ENCODE results near the gene PRPH2.

The PRPH2 gene

DNA sequence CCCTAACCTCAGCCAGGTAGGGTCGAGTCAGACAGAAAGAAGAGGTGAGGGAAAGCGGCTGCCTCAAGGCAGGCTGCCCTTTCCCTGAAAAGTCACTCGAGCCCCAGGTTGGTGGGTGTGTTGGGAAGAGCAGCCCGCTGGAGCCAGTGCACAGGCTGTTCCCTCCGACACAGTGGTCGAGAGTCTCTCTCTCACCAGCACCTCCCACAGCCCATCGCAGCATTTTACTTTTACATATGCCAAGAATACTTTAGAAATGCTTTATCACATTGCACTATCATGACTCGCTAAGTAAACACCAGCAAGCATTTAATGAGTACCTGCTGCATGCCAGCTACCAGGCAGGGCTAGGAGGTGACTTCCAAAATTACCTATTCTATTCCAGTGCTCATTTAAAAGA, 1.7 kb downstream of the PRPH2 start:
- Histone ChIP-seq H3K36me3 (ENCODE audit: control insufficient read depth in 1 of 2, insufficient read depth in 2 of 2, low read length in 2 of 2) (no peaks in the 10 kb centered on the region), H3K9me3 (ENCODE audit: control insufficient read depth in 1 of 2, low read length in 2 of 2) (no peaks in the 10 kb centered on the region), H3K27ac (ENCODE audit: low read depth, low read length) (no peak overlapping the region), H3K9ac (ENCODE audit: low read depth in 1 of 2, low read length in 2 of 2) (no peak overlapping the region), H3K4me3 (ENCODE audit: low read depth in 1 of 2, low read length in 2 of 2) (no peak overlapping the region), H3K4me1 (ENCODE audit: control insufficient read depth in 1 of 2, insufficient read depth in 2 of 2, low read length in 2 of 2) (no peaks in the 10 kb centered on the region), H3K27me3 (ENCODE audit: control insufficient read depth in 1 of 2, insufficient read depth in 2 of 2, low read length in 2 of 2) (no peaks in the 10 kb centered on the region)

DNA sequence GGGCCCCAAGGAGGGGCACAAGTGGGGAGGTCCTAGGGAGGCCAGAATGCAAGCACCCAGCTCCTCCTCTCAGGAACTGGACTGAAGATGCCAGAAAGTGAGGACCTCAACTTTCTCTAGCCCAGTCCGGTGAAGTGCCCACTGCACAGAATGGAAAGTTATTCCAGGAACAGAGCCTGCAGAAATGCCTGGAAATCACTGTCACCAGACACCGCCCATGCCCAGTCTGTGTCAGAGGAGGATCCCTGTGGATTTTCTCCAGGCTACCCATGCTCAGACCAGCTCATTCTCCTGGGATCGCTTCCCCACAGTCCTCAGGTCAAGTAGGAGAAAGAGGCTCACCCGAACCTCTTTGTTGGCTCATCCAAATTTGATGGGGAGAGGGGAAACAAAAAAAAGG, 6.5 kb downstream of the PRPH2 start:
- Histone ChIP-seq H3K4me1 (ENCODE audit: control insufficient read depth in 1 of 2, insufficient read depth in 2 of 2, low read length in 2 of 2) (no peaks in the 10 kb centered on the region), H3K36me3 (ENCODE audit: control insufficient read depth in 1 of 2, insufficient read depth in 2 of 2, low read length in 2 of 2) (no peaks in the 10 kb centered on the region), H3K27ac (ENCODE audit: low read depth, low read length) (no peak overlapping the region), H3K9ac (ENCODE audit: low read depth in 1 of 2, low read length in 2 of 2) (no peak overlapping the region), H3K4me3 (ENCODE audit: low read depth in 1 of 2, low read length in 2 of 2) (no peak overlapping the region), H3K9me3 (ENCODE audit: control insufficient read depth in 1 of 2, low read length in 2 of 2) (peaks cover 4 to 10% of the 10 kb centered on the region in 2 donors), H3K27me3 (ENCODE audit: control insufficient read depth in 1 of 2, insufficient read depth in 2 of 2, low read length in 2 of 2) (no peaks in the 10 kb centered on the region)

DNA sequence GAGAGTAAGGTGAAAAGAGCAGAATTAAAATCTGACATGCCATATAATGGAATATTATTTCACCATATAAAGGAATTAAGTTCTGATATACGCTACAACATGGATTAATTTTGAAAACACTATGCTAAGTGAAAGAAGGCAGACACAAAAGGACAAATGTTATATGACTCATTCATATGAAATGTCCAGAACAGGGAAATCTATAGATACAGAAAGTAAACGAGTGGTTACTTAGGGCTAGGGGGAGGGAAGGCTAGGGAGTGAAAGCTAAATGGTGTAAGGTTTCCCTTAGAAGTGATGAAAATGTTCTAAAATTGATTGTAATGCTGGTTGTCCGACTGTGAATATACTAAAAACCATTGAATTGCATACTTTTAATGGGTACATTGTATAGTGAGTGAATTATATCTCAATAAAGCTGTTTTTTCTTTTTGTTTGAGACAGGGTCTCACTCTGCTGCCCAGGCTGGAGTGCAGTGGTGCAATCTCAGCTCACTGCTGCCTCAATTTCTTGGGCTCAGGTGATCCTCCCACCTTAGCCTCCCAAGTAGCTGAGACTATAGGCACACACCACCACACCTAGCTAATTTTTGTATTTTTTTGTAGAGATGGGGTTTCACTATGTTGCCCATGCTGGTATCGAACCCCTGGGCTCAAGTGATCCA, 8.2 kb downstream of the PRPH2 start:
- Histone ChIP-seq H3K4me1 (ENCODE audit: control insufficient read depth in 1 of 2, insufficient read depth in 2 of 2, low read length in 2 of 2) (no peaks in the 10 kb centered on the region), H3K27me3 (ENCODE audit: control insufficient read depth in 1 of 2, insufficient read depth in 2 of 2, low read length in 2 of 2) (no peaks in the 10 kb centered on the region), H3K9me3 (ENCODE audit: control insufficient read depth in 1 of 2, low read length in 2 of 2) (peaks cover 4 to 10% of the 10 kb centered on the region in 2 donors), H3K27ac (ENCODE audit: low read depth, low read length) (no peak overlapping the region), H3K9ac (ENCODE audit: low read depth in 1 of 2, low read length in 2 of 2) (no peak overlapping the region), H3K36me3 (ENCODE audit: control insufficient read depth in 1 of 2, insufficient read depth in 2 of 2, low read length in 2 of 2) (no peaks in the 10 kb centered on the region), H3K4me3 (ENCODE audit: low read depth in 1 of 2, low read length in 2 of 2) (no peak overlapping the region)

DNA sequence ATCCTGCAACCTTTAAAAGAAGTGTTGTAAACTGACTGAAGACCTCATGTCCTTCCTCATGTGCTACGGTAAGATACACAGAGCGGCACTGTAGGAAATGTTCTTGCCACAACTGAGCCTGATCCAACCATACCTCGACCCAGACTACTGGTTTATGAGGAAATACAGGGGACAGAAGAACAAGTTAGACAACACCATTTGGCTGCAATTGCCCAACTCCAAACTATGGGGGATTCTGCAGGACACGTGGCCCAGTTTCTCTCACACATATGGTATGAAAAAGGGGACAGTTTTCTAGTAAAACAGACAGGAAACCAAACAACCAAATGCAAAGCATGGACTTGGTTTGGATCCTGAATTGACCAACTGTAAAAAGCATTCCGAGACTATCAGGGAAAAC, 10.5 kb downstream of the PRPH2 start:
- Histone ChIP-seq H3K4me3 (ENCODE audit: low read depth in 1 of 2, low read length in 2 of 2) (no peak overlapping the region), H3K9me3 (ENCODE audit: control insufficient read depth in 1 of 2, low read length in 2 of 2) (peaks cover 4 to 10% of the 10 kb centered on the region in 2 donors), H3K36me3 (ENCODE audit: control insufficient read depth in 1 of 2, insufficient read depth in 2 of 2, low read length in 2 of 2) (no peaks in the 10 kb centered on the region), H3K9ac (ENCODE audit: low read depth in 1 of 2, low read length in 2 of 2) (no peak overlapping the region), H3K4me1 (ENCODE audit: control insufficient read depth in 1 of 2, insufficient read depth in 2 of 2, low read length in 2 of 2) (no peaks in the 10 kb centered on the region), H3K27ac (ENCODE audit: low read depth, low read length) (no peak overlapping the region), H3K27me3 (ENCODE audit: control insufficient read depth in 1 of 2, insufficient read depth in 2 of 2, low read length in 2 of 2) (no peaks in the 10 kb centered on the region)

DNA sequence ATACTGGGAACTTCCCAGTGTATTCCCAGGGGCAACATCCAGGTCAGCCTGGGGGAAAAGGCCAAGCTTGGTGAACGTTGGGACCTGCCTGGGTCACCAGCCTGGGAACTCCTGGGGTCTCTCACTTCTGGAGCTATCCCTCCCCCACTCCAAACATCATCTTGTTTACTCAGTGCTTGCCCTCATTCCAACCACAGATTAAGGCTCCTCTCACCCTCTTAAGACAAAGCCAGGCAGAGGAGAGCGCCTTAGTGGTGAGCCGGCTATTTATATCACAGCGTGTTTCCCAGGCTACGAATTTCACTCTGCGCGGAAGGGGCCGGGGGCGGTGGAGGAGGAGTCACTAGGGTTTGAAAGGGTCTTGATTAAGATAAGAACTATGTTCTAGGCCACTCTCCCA, 12.1 kb downstream of the PRPH2 start:
- no peak overlapping the region for H3K9ac ChIP-seq (ENCODE audit: low read depth in 1 of 2, low read length in 2 of 2)
- H3K27ac ChIP-seq (ENCODE audit: low read depth, low read length), result no peak overlapping the region
- H3K4me3 ChIP-seq (ENCODE audit: low read depth in 1 of 2, low read length in 2 of 2), result no peak overlapping the region
- no peaks in the 10 kb centered on the region for H3K4me1 ChIP-seq (ENCODE audit: control insufficient read depth in 1 of 2, insufficient read depth in 2 of 2, low read length in 2 of 2)
- H3K27me3 ChIP-seq (ENCODE audit: control insufficient read depth in 1 of 2, insufficient read depth in 2 of 2, low read length in 2 of 2), result no peaks in the 10 kb centered on the region
- H3K36me3 ChIP-seq (ENCODE audit: control insufficient read depth in 1 of 2, insufficient read depth in 2 of 2, low read length in 2 of 2), result no peaks in the 10 kb centered on the region
- H3K9me3 ChIP-seq (ENCODE audit: control insufficient read depth in 1 of 2, low read length in 2 of 2), result peaks cover 4 to 10% of the 10 kb centered on the region in 2 donors

DNA sequence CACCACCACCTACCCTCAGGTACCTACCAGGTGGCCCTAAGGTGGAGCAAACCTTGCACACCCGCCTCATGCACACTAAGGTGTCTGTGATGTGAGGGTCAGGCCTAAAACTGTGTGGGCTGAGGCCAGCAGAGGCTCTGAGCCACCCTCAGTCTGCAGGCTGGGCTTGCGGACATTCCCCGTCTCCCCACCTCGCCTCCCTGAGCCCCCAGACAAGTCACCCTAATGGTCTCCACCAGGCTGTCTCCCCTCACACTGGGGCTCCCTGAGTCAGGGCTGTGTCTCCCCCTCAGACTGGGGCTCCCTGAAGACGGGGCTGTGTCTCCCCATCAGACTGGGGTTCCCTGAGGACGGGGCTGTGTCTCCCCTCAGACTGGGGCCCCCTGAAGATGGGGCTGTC, 12.5 kb downstream of the PRPH2 start:
- Histone ChIP-seq H3K4me1 (ENCODE audit: control insufficient read depth in 1 of 2, insufficient read depth in 2 of 2, low read length in 2 of 2) (no peaks in the 10 kb centered on the region), H3K9me3 (ENCODE audit: control insufficient read depth in 1 of 2, low read length in 2 of 2) (peaks cover 4 to 10% of the 10 kb centered on the region in 2 donors), H3K27me3 (ENCODE audit: control insufficient read depth in 1 of 2, insufficient read depth in 2 of 2, low read length in 2 of 2) (no peaks in the 10 kb centered on the region), H3K9ac (ENCODE audit: low read depth in 1 of 2, low read length in 2 of 2) (no peak overlapping the region), H3K36me3 (ENCODE audit: control insufficient read depth in 1 of 2, insufficient read depth in 2 of 2, low read length in 2 of 2) (no peaks in the 10 kb centered on the region), H3K27ac (ENCODE audit: low read depth, low read length) (no peak overlapping the region), H3K4me3 (ENCODE audit: low read depth in 1 of 2, low read length in 2 of 2) (no peak overlapping the region)

DNA sequence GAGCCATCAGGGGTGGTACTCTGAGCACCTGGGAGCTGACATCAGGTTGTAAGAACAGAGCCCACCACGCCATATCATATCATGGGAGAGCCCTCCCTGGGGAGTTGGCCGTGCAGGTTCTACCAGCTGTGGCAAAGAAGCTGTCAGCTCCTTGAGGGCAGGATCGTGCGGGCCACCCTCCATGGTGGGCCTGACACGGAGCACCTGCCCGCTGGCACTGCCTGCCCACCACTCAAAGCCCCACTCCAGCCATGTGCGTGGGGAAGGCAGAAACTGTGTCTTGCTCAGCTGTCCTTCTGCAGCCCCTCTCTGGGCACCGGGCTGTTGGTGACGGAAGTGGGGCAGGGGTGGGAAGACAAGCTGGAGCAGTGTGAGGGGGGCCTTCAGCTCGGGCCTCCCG, 14.3 kb downstream of the PRPH2 start:
- Histone ChIP-seq H3K36me3 (ENCODE audit: control insufficient read depth in 1 of 2, insufficient read depth in 2 of 2, low read length in 2 of 2) (no peaks in the 10 kb centered on the region), H3K27me3 (ENCODE audit: control insufficient read depth in 1 of 2, insufficient read depth in 2 of 2, low read length in 2 of 2) (no peaks in the 10 kb centered on the region), H3K9me3 (ENCODE audit: control insufficient read depth in 1 of 2, low read length in 2 of 2) (peaks cover 4 to 10% of the 10 kb centered on the region in 2 donors), H3K9ac (ENCODE audit: low read depth in 1 of 2, low read length in 2 of 2) (no peak overlapping the region), H3K27ac (ENCODE audit: low read depth, low read length) (no peak overlapping the region), H3K4me3 (ENCODE audit: low read depth in 1 of 2, low read length in 2 of 2) (no peak overlapping the region), H3K4me1 (ENCODE audit: control insufficient read depth in 1 of 2, insufficient read depth in 2 of 2, low read length in 2 of 2) (no peaks in the 10 kb centered on the region)

DNA sequence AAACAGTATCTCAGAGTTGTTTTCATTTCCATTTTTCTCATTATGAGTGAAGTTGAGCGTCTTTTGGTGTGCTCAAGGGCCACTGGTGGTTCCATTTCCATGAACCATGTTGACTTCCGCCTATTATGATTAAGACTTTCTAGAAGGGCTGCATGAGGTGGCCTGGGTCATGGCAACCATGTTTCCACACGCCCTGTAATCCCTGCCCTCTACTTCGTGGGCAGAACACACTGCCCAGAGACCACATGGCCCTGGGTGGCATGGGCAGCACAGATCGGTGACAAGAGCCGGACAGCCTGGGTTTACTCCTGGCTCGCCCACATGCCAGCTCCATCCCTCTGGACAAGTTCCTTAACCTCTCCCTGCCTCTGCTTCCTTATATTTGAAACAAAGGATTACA, 14.8 kb downstream of the PRPH2 start:
- H3K9me3 ChIP-seq (ENCODE audit: control insufficient read depth in 1 of 2, low read length in 2 of 2), result peaks cover 4 to 10% of the 10 kb centered on the region in 2 donors
- H3K27me3 ChIP-seq (ENCODE audit: control insufficient read depth in 1 of 2, insufficient read depth in 2 of 2, low read length in 2 of 2), result no peaks in the 10 kb centered on the region
- no peak overlapping the region for H3K27ac ChIP-seq (ENCODE audit: low read depth, low read length)
- no peaks in the 10 kb centered on the region for H3K36me3 ChIP-seq (ENCODE audit: control insufficient read depth in 1 of 2, insufficient read depth in 2 of 2, low read length in 2 of 2)
- no peak overlapping the region for H3K9ac ChIP-seq (ENCODE audit: low read depth in 1 of 2, low read length in 2 of 2)
- no peak overlapping the region for H3K4me3 ChIP-seq (ENCODE audit: low read depth in 1 of 2, low read length in 2 of 2)
- H3K4me1 ChIP-seq (ENCODE audit: control insufficient read depth in 1 of 2, insufficient read depth in 2 of 2, low read length in 2 of 2), result no peaks in the 10 kb centered on the region

DNA sequence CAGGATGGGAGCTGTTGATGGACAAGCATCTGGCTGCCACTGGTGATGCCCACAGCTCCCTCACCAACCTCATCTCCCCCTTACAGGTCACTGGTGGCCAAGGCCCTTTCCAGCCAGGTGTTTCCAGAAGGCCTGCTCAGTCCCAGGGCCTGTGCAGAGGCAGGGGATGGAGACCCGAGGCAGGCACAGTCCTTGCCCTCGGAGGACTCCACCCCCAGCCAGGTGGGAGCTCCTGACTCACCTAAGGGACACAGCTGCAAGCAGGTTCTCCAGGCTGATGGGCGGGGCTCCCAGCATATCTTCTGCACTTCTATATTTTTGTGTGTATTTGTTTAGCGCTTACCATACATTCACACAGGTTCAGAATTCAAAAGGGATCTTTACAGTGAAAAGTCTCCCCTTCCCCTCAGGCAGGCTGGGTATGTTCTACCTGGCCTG, 17.4 kb downstream of the PRPH2 start:
- no peak overlapping the region for H3K27ac ChIP-seq (ENCODE audit: low read depth, low read length)
- H3K27me3 ChIP-seq (ENCODE audit: control insufficient read depth in 1 of 2, insufficient read depth in 2 of 2, low read length in 2 of 2), result no peaks in the 10 kb centered on the region
- no peaks in the 10 kb centered on the region for H3K36me3 ChIP-seq (ENCODE audit: control insufficient read depth in 1 of 2, insufficient read depth in 2 of 2, low read length in 2 of 2)
- no peak overlapping the region for H3K4me3 ChIP-seq (ENCODE audit: low read depth in 1 of 2, low read length in 2 of 2)
- no peak overlapping the region for H3K9ac ChIP-seq (ENCODE audit: low read depth in 1 of 2, low read length in 2 of 2)
- no peaks in the 10 kb centered on the region for H3K9me3 ChIP-seq (ENCODE audit: control insufficient read depth in 1 of 2, low read length in 2 of 2)
- no peaks in the 10 kb centered on the region for H3K4me1 ChIP-seq (ENCODE audit: control insufficient read depth in 1 of 2, insufficient read depth in 2 of 2, low read length in 2 of 2)

DNA sequence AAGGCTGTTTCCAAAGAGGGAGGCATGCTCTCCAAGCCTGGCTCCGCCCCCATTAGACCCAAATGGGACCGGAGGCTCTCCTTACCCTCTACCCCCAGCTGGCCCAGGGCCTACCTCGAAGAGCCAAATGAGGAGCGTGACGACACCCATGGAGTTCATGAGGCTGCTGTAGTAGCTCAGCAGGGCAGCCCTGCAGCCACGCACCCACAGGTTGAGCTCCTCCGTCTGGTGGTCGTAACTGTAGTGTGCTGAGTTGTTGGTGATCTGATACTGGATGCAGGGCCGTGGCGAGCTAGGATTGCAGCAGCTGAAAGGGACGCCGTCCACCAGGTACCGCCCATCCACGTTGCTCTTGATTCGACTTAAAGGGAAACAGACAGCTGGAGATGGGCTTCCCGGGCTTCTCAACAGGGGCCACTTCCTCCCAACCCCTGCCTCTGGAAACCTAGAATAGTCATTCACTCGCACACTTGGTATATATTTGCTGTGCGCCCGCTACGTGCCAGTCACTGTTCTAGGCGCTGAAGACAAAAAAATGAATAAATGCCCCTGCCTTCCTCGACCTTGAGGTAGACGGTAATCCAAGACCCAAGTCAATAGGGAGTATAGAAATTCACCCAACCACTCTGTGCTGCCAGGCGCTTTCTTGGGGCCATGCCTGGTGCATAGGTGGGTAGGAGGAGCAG, 18.0 kb downstream of the PRPH2 start:
- H3K9ac ChIP-seq (ENCODE audit: low read depth in 1 of 2, low read length in 2 of 2), result no peak overlapping the region
- no peak overlapping the region for H3K27ac ChIP-seq (ENCODE audit: low read depth, low read length)
- no peaks in the 10 kb centered on the region for H3K9me3 ChIP-seq (ENCODE audit: control insufficient read depth in 1 of 2, low read length in 2 of 2)
- no peak overlapping the region for H3K4me3 ChIP-seq (ENCODE audit: low read depth in 1 of 2, low read length in 2 of 2)
- no peaks in the 10 kb centered on the region for H3K36me3 ChIP-seq (ENCODE audit: control insufficient read depth in 1 of 2, insufficient read depth in 2 of 2, low read length in 2 of 2)
- no peaks in the 10 kb centered on the region for H3K4me1 ChIP-seq (ENCODE audit: control insufficient read depth in 1 of 2, insufficient read depth in 2 of 2, low read length in 2 of 2)
- H3K27me3 ChIP-seq (ENCODE audit: control insufficient read depth in 1 of 2, insufficient read depth in 2 of 2, low read length in 2 of 2), result no peaks in the 10 kb centered on the region
